ENCODE data around the gene GALNT4.

GRCh38 chr12:89544681-89545184 is 20.1 kb upstream of the GALNT4 start:
- TF ChIP-seq CTCF (IDR thresholded peaks at IDR 0.05) (no peak), EP300 (IDR thresholded peaks at IDR 0.05; ENCODE audit: low read depth) (no peak)
